C4-2B (cell line): ENCODE results near the gene C15orf40.

ENCODE experiments used
- ZFX ChIP-seq: fragments of 450-650 bp; IDR thresholded peaks from 2 replicates; pipeline ENCODE4 v1.6.1; 2017
- TF ChIP-seq, protein P1 (sequence below): fragments of 450-650 bp; conservative IDR thresholded peaks from 2 replicates; pipeline ENCODE4 v1.5.1; 2017; ENCODE audit warnings: mild to moderate bottlenecking

DNA sequence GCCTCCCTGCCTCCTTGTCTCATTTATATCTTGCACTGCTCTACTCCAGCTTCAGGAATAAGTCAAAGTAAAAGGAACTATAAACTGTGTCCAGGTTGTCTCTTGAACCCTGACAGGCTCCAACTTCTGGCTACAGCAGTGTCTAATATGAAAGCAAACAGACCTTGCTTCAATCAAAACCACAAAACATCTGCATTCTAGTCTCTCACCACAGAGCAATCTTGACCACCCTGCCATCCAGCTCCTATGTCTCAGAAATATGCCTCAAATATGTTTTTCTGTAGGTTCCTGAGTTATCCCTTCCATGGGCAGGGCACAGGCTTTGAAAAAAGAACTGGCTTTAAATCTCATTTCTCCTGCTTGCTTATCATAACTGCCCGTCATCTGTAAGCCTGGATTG is 38.4 kb downstream of the C15orf40 start:
- TF ChIP-seq, protein P1, sequence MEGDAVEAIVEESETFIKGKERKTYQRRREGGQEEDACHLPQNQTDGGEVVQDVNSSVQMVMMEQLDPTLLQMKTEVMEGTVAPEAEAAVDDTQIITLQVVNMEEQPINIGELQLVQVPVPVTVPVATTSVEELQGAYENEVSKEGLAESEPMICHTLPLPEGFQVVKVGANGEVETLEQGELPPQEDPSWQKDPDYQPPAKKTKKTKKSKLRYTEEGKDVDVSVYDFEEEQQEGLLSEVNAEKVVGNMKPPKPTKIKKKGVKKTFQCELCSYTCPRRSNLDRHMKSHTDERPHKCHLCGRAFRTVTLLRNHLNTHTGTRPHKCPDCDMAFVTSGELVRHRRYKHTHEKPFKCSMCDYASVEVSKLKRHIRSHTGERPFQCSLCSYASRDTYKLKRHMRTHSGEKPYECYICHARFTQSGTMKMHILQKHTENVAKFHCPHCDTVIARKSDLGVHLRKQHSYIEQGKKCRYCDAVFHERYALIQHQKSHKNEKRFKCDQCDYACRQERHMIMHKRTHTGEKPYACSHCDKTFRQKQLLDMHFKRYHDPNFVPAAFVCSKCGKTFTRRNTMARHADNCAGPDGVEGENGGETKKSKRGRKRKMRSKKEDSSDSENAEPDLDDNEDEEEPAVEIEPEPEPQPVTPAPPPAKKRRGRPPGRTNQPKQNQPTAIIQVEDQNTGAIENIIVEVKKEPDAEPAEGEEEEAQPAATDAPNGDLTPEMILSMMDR: no peak
- no peak for TF ChIP-seq ZFX
